ENCODE results near the gene KLF7.

DNA sequence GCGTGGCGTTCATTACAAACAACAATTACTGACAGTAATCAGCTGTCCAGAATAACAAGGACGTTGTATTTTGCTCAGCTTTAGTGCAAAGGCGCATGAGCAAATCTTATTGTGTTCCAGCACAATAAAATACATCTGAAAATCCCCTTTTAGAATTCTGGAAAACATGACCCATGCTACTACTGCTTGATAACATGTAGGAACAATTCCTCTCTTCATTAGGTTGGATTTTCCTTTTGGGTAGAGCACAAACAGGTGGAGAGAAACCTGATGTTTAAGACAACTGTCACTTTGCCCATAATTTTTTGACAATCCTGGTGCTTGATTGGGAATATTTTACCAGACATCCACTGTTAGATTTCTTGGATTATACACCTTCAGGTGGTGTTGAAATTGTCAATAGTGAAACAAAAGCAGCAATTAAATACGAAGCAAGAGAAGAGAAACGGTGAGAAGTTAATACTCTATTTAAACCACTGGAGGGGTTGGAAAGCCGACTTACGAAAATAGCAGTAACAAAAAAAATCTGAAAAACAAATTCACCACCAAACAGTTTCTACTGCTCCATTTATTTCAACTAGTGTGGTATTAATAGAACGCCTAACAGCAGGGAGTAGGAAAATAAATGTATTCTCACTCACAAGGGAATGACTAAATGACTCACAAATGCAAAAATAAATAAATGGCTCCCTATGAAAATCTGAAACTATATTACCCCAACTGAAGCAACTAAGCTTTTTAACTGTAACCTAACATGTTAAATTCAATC, 123.8 kb downstream of the KLF7 start:
- TF ChIP-seq EZH2phosphoT487 (IDR thresholded peaks at IDR 0.05; ENCODE audit: low read depth, severe bottlenecking, unreplicated experiment) (no peak), EZH2 (IDR thresholded peaks at IDR 0.05; ENCODE audit: borderline replicate concordance) (no peak)
- TF ChIP-seq, protein P1, sequence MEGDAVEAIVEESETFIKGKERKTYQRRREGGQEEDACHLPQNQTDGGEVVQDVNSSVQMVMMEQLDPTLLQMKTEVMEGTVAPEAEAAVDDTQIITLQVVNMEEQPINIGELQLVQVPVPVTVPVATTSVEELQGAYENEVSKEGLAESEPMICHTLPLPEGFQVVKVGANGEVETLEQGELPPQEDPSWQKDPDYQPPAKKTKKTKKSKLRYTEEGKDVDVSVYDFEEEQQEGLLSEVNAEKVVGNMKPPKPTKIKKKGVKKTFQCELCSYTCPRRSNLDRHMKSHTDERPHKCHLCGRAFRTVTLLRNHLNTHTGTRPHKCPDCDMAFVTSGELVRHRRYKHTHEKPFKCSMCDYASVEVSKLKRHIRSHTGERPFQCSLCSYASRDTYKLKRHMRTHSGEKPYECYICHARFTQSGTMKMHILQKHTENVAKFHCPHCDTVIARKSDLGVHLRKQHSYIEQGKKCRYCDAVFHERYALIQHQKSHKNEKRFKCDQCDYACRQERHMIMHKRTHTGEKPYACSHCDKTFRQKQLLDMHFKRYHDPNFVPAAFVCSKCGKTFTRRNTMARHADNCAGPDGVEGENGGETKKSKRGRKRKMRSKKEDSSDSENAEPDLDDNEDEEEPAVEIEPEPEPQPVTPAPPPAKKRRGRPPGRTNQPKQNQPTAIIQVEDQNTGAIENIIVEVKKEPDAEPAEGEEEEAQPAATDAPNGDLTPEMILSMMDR (IDR thresholded peaks at IDR 0.05; ENCODE audit: poor library complexity), result no peak
